ENCODE measurements around the gene LILRB5.
"Not testable (repeated sequence)": the region's sequence is repeated elsewhere in the genome, so short reads cannot be mapped to it uniquely, and the experiment has no call there.

LILRB5 gene

DNA sequence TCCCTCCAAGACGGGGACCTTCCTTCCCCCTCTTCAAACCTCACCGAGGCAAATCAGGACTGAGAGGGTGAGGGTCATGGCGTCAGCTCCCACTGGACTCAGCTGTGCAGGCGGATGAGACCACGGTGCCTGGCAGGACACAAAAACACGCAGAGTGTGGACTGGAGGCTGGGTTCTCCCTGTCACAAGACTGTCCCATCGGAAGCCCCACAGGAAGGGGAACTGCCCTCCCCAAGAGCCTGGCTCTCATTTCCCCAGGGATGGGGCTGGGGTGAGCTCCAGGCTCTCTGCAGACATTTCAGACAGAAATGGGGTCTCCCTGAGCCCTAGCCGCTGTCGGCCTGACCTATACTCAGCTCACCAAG, at the start of gene LILRB5:
Gene LILRB5, minus strand, starts transcription at position 158 of the 365 bp plus-strand sequence. Its CDS starts 80 bp downstream, at position 78.
- DNase-seq, result no peak

DNA sequence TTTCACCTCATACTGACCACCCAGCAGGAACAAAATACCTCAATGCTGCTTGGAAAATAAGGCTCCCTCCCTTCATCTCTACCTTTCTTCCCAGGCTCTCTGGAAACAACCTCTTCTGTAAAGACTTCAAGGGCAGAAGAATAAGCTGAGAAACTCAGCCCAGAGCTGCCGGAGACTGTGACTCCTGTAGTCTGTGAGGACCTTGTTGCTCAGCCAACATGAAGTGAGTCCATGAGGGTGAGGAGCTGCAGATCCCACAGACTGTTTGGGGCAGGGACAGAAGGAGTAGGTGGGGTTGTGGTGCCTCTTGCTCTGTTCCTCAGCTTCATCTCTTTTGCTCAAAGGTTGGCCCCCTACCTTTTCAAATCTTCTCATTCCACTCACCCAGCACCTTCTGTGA, 48.1 kb upstream of the LILRB5 start:
- no peak for DNase-seq

DNA sequence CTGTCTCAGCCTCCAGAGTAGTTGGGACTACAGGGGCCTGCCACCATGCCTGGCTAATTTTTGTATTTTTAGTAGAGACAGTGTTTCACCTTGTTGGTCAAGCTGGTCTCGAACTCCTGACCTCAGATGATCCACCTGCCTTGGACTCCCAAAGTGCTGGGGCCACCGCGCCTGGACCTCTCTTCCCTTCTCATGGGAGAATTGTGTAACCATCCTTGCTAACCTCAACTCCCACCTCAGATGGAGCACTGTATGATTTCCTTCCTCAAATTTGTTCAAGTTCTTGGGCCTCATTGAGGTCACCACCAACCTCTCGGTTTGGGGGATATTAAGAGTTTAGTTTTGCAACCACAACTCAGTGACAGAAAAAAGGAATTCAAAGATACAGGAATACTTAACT, 45.2 kb upstream of the LILRB5 start:
- DNase-seq, result no peak

DNA sequence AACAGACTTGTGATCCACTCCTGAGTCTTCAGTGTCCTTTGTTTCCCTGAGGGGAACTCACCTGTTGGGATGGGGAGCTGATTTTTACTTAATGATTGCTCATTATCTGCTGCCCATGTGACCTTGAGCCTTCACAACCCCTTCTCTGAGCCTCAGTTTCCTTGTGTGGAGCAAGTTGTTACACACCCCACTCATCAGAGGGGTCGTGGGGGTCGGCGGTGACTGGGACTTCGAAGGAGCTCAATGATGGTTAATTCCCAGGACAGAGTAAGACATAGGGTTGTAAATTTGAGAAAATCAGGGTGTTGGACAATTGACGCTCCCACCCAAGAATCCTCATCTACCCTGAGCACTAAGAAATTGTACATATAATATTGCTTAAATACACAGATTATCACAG, 42.4 kb upstream of the LILRB5 start:
- no peak for DNase-seq

DNA sequence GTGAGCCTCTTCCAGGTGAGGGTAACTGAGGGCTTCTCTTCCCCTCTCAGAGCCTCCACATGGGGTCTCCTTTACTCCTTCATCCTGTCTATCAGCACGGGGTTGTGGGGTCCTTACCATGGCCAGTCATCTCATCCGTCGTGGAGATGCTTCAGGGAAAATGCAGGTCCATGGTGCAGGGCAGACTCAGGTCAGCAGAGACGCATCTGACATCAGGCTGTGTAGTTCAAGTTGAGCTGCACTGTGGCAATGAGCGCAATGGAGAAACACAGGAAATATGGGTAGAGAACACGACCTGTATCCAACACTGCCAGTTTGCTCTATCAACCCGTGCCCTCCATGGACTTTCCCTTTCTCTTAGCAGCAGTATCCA, 42.0 kb upstream of the LILRB5 start:
- DNase-seq, result no peak

DNA sequence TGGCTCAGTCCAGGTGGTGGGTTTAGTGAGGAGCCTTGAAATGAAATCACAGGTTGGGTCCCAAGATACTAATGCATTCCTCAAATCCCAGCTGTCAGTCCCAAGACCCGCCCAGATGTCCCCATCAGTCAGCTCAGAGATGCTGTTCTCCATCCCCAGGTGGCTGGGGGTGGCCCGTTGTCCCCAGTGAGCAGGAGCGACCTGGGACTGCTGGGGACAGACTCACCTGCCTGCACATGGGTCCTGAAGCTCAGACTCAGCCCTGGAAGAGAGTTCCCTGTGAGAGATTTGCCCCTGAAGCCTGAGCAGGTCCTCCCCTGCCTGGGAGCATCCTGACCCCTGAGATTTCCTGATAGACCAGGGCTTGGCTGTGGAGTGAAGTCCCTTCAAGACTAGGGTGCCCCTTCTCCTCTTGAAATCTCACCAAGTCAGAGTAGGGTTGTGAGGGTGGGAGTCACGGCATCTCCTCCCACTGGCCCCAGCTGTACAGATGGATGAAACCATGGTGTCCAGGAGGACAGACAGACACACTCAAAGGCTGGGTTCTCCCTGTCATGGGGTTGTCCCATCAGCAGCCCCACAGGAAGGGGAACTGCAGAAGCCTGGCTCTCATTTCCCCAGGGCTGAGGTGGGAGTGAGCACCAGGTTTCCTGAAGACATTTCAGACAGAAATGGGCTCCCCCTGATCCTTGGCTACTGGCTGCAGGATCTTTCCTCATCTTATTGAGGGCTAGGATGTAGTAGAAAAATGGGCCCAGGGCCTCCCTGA, 41.5 kb upstream of the LILRB5 start:
- DNase-seq, result no peak

DNA sequence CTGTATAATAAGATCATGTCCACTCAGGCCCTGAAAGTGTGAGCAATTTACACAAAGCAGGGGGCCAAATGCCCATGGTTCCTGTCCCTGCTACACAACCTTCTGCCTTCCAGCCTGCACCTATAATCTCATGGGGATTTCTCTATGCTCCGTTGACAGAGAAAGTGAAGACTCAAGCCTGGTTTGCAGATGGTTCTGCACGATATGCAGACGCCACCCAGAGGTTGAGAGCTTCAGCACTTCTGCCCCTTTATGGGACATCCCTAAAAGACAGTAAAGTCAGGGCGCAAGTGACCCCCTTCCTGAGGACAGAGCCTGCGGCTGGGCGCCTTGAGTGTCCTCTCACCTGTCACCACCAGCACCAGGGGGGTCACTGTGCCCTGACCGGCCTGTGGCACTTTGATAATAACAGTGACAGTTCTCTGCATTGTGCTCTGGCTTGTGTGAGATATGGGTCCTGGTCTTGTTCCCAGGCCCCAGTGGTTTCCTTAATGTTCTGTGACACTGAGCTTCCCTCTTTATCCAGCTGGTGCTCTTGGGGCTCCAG, 40.8 kb upstream of the LILRB5 start:
- DNase-seq, result no peak

DNA sequence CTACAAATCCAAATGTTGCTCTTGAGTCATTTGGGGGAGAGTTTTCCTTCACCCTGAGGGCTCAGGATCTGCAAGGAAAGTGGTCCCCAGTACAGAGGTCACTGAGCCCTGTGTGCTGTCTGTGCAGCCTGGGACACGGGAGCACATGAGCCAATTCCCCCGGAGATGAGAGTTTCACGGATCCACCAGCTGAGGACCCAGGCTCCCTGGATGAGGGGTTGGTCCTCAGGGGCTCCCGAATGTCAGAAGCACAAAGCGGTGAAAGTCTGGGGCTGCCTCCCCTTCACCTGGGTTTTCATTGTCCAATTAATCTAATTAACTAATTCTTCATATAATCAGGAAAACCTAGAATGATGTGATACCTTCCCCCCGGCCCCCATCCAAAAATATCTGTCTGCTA, 37.5 kb upstream of the LILRB5 start:
- no peak for DNase-seq

DNA sequence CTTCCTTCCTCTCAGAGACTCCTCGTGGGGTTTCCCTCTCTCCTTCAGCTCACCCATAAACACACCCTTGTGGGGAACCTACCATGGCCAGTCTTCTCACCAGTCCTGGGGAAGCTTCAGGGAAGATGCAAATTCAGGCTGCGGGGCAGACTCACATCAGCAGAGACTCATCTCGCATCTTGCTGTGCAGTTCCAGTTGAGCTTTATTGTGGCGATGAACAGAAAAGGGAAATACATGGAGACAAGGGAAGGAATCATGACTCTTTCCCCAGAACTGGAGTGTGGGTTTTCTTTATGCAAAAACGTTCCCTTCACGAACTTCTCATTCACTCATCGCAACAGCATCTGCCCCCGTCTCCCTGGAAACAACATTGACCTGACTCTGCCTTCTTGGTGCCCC, 32.1 kb upstream of the LILRB5 start:
- not testable (repeated sequence) for DNase-seq

DNA sequence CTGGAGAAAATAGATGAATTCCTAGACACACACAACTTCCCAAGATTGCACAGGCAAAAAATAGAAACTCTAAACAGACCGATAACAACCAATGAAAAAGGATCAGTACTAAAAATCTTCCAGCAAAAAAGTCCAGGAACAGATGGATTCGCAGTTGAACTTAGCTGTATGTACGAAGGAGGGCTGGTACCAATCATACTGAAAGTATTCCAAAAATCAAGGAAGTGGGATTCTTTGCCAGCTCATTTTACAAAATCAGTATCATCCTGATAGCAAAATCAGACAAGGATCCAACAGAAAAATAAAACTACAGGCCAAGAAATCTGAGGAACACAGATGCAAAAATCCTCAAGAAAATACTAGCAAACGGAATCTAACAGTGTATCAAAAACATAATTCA, 30.4 kb upstream of the LILRB5 start:
- no peak for DNase-seq

DNA sequence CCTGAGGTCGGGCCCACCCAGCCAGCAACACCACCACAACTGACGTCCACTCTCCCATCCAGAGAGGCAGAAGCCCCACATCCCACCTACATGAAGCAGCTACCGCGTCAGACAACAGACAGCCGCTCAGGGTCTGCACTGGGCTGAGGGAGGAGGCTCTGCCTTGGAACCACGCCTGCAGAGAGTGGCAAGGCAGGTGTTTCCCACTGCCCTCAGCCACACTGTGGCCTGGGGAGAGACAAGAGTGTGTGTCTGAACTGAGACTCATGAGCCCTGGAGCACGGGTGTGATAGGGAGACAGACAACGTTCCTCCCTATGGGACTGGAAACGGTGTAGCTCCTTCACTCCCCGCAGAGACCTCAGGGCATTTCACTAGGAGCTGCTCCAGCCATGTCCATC, 29.2 kb upstream of the LILRB5 start:
- not testable (repeated sequence) for DNase-seq

DNA sequence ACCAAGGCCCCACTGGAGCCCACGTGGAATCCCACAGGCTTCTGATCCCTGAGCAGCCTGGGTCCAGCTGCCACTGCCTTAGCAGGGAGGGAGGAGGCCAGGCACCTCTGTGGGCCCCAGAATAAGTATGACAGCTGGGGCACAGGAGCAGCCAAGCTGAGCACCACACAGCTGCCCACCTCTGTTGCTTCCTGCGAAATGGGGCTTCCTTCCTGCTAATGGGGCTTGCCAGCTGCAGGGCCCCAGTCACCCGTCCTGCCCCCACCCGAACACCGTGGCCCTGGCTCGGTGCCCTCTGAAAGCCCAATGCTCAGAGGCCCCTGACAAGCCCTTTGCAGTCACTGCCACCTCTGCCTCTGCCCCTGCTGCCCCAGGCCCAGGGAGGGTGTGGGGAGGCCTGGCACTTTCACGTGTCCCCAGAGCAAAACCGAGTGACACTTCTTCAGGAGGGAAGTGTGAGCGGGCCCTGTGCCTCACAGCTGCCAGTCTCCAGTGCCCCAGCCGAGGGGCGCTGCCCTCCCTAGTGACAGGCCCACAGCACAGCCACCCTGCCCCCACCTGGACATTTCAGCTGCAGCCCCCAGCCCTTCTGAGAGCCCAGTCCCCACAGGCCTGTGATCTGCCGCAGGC, 28.5 kb upstream of the LILRB5 start:
- DNase-seq, result not testable (repeated sequence)

DNA sequence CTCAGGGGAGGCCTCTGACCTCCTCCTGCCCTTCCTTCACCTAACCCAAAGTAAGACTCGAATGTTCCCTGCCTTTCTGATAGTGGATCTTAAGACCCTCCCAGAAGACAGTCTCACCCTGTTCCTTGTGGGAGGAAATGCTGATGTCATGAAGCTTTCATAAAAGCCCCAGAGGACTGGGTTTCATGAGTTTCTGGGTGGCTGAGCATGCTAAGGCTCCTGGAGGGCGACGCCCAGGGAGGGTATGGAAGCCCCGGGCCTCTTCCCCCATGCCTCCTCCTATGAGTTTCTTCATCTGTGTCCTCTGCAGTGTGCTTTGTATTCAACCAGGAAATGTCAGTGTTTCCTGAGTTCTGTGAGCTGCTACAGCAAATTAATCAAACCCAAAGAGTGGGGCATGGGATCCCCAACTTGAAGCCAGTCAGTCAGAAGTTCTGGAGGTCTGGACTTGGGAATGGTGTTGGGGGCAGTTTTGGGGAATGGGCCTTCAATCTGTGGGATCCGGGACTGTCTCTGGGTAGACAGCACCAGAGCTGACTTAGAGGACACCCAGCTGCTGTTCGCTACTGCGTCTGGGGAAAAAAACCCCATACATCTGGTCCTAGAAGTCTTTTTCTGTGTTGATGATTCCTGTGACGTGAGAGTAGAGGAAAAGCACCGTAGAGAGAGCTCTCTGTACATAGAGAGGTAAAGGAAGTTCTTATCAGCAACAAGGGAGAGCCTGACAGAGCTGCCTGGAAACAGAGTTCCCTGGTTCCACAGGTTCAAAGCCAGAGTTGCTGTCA, 25.8 kb upstream of the LILRB5 start:
- no peak for DNase-seq

DNA sequence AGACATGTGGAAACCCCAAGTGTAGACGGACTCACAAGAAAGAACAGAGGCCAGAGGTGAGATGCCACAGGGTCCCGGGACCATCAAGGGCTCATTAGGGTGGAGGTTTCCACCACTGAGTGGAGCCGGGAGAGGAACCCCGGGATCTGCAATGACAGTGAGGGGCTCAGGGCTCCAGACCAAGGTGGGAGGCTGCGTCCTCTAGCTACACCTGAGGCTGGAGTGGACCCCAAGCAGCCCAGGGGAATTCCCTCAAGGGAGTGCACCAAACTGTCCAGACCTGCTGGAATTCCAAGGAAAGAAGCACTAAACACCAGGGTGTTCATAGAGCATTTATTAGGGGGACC, 24.6 kb upstream of the LILRB5 start:
- not testable (repeated sequence) for DNase-seq

DNA sequence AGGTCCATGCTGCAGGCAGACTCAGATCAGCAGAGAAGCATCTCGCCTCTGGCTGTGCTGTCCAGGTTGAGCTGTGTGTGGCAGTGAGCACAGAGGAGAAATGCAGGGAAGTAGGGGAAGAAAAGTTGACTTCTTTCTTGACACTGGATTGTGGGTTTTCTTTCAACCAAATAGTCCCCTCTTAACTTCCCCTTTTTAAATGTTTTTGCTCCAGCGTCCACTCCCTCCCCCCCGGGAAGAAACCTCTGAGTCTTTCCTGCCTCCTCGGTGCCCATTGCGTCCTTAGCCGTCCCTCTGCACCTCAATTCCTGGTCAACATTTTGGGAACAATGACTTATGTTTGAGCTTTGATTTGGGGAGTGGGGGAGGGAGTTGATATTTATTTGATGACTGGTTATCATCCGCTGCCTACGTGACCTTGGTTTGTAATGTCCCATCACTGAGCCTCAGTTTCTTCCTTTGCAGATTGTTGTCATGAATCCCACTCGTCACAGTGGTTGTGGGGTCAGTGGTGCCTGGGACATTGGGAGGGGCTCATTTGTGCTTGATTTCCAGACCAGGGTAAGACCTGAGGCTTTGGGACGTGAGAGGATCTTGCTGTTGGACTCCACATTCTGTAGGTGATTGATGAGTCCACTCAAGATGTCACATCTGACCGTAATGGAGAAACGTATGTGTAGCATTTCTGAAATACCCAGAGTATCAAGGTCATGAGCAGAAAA, 24.1 kb upstream of the LILRB5 start, which contains the start of gene LILRB2:
Gene LILRB2, minus strand, starts transcription at position 104 of the 722 bp plus-strand sequence. CDS start 614 bp downstream, outside the sequence.
- no peak for DNase-seq

DNA sequence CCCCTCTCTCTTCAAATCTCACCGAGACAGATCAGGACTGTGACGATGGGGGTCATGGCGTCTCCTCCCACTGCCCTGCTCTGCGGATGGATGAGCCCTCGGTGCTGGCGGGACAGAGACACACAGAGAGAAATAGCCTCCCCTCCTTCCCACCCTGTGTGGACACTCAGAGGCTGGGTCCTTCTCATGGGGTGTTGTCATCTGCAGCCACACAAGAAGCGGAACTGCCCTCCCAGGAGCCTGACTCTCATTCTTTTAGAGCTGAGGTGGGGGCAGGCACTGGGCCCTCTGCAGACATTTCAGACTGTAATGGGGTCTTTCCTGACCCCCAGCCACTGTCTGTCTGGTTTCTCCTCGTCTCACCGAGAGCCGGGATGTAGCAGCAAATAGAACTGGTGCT, 23.4 kb upstream of the LILRB5 start:
- DNase-seq, result not testable (repeated sequence)

DNA sequence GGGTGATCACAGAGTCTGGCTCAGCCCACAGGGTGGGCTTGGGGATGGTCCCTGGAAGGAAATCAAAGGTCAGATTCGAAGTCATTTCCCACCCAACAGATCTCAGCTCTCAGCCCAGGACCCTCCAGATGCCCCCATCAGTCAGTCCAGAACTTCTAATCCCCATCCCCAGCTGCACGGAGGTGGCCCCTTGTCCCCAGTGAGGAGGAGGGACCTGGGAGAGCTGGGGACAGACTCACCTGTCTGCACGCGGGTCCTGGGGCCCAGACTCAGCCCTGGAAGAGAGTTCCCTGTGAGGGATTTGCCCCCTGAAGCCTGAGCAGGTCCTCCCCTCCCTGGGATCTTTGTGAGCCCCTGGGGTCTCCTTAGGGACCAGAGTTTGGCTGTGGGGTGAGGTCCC, 23.0 kb upstream of the LILRB5 start:
- not testable (repeated sequence) for DNase-seq

DNA sequence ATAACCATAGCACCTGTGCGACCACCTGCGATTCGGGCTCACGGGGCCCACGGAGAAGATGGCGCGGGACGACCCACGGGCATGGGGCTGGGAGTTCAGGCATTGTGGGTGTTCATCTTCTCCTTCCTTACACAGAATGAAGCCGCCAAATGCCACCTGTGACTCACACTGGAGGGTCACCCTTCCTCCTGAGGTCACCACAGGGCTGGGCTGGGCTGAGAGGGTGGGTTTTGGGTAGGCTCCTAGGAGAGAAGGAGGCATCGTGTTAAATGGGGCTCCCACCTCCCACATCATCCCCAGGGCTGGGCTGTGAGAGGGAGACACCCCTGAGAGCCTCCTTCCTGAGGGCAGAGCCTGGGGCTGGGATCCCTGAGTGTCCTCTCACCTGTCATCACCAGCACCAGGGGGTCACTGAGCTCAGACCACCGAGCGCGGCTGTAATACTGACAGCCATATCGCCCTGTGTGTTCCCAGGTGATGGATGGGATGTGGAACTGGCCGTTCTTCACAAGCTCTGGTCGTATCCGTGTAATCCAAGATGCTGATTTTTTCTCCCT, 22.4 kb upstream of the LILRB5 start:
- DNase-seq, result no peak

DNA sequence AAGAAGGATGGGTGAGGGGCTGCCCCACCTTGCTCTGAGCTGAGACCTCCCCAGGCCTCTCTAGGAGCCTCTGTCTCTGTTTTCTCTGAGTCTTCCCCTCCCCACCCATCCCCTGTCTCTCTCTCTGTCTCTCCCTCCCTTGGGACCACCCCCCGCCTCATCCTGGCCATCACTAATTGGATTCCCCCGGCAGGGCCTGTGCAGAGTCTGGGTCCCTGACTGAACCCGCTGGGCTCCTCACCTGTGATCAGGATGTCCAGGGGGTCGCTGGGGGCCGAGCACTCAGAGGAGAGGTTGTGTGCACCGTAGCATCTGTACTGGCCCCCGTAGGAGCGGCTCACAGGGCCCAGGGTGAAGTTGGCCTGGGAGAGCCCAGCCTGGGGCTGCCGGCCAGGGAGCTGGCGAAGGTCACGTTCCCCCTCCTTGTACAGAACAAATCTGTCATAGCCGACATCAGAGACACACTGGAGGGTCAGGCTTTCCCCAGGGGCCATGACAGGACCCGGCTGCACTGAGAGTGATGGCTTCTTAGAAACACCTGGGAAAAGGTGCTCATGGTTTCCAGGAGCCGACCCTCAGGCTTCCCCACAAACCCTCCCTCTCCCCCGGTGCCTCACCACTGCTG, 21.6 kb upstream of the LILRB5 start:
- DNase-seq, result not testable (repeated sequence)

DNA sequence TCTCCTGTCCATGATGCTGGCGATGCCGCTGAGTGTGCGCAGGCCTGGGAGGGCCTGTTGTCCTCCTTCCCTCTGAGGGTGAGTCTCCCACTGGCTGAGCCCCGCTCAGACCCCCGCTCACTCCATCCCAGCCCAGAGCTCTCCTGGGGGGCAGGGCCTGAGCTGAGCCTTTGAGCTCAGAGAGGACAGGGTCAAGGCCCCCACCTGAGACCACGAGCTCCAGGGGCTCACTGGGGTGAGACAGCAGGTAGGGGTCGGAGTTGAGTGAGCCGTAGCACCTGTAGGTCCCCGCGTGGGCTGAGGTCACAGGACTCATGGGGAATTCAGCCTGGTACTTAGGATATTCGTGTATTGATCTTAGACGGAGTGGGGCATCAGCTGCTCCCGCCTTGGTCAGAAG, 21.0 kb upstream of the LILRB5 start:
- DNase-seq, result not testable (repeated sequence)

DNA sequence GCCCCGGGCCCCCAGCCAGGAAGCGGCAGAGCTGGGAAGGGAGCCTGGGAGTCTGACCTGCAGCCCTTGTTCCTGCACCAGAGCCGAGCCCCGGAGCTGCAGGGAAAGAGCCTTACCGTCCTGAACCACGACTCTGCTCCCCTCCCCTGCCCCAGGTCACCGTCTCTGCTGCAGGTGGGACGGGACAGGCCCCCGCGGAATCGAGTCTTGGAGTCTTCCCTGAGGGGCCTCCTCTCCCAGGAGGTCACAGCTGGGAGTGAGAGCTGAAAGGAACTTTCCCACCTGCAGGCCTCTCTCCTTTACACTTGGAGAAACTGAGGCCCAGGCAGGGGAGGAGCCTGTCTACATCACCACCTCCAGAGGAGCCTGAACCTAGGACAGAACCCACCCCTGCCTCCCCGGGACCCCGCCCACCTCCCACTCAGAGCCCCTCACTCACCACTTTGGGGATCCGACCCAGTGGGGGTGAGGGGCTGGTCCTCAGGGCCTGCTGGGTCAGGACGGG, 20.1 kb upstream of the LILRB5 start:
- not testable (repeated sequence) for DNase-seq

DNA sequence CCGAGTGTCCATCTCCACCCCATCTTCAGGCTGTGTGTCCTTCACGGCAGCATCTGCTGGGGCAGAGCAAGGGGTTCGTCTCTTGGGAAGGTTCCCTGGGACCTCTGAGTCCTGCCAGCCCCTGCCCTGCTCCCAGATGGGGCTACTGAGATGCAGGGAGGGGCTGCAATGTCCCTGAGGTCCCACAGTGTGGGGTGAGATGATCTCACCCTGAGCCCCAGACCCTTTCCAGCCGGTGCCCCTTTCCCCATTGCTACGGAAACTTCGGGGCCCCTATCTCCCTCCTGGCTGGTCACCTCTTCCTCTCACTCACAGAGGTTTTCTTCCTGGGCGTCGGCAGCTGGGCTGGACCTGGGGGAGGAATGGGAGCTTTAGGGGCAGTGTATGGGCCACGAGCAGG, 18.9 kb upstream of the LILRB5 start:
- DNase-seq, result no peak

Data from NCI-H146 (cell line).